HepG2 (cell line): ENCODE data around the gene FPR3. TPM values are rescaled to one million over a fixed set of nuclear protein-coding genes. Genes with fewer than 3 reads are reported as not detected.

ENCODE experiments used
- EED ChIP-seq: sonication (generic); formaldehyde crosslinking; IDR thresholded peaks from 2 replicates; pipeline ENCODE4 v1.5.0; 2020; ENCODE audit warnings: mild to moderate bottlenecking, missing genetic modification reagents
- EHMT2 ChIP-seq: fragments of 200-600 bp; sonication (generic); IDR thresholded peaks from 2 replicates; pipeline ENCODE4 v1.7.0; 2017; ENCODE audit warnings: antibody characterized with exemption, low read depth, low read length, borderline replicate concordance
- FIP1L1 ChIP-seq: fragments of 200-400 bp; formaldehyde crosslinking; IDR thresholded peaks from 2 replicates; pipeline ENCODE4 v1.6.1; 2018; ENCODE audit warnings: low read depth, mild to moderate bottlenecking, low read length, moderate library complexity, borderline replicate concordance; ENCODE audit not compliant: insufficient read depth
- FLYWCH1 ChIP-seq: sonication (generic); formaldehyde crosslinking; IDR thresholded peaks from 2 replicates; pipeline ENCODE4 v1.8.1; 2023; ENCODE audit warnings: mild to moderate bottlenecking, missing genetic modification reagents
- HNRNPL ChIP-seq: fragments of 200-400 bp; formaldehyde crosslinking; IDR thresholded peaks from 2 replicates; pipeline ENCODE4 v1.6.1; 2017; ENCODE audit warnings: mild to moderate bottlenecking, low read depth, low read length
- HNRNPUL1 ChIP-seq: fragments of 200-400 bp; formaldehyde crosslinking; IDR thresholded peaks from 2 replicates; pipeline ENCODE4 v1.6.1; 2017; ENCODE audit warnings: low read depth, mild to moderate bottlenecking, low read length, moderate library complexity
- MATR3 ChIP-seq: sonication (generic); formaldehyde crosslinking; IDR thresholded peaks from 2 replicates; pipeline ENCODE4 v1.4.0; 2020; ENCODE audit warnings: missing genetic modification reagents
- NPAS2 ChIP-seq: sonication (generic); formaldehyde crosslinking; IDR thresholded peaks from 2 replicates; pipeline ENCODE4 v1.8.0; 2022; ENCODE audit warnings: mild to moderate bottlenecking, missing genetic modification reagents, borderline replicate concordance
- TAF1 ChIP-seq: sonication (generic); formaldehyde crosslinking; IDR thresholded peaks from 2 replicates; pipeline ENCODE4 v1.4.0; 2020; ENCODE audit warnings: missing genetic modification reagents
- ZIK1 ChIP-seq: sonication (generic); formaldehyde crosslinking; IDR thresholded peaks from 2 replicates; pipeline ENCODE4 v1.5.0; 2020; ENCODE audit warnings: mild to moderate bottlenecking, low read depth, missing genetic modification reagents, borderline replicate concordance
- ZNF180 ChIP-seq: sonication (generic); formaldehyde crosslinking; IDR thresholded peaks from 2 replicates; pipeline ENCODE4 v1.4.0; 2020; ENCODE audit warnings: low read depth, missing genetic modification reagents, borderline replicate concordance
- ZNF451 ChIP-seq: sonication (generic); formaldehyde crosslinking; IDR thresholded peaks from 2 replicates; pipeline ENCODE4 v1.5.0; 2020; ENCODE audit warnings: mild to moderate bottlenecking, missing genetic modification reagents
- ZNF556 ChIP-seq: sonication (generic); formaldehyde crosslinking; IDR thresholded peaks from 2 replicates; pipeline ENCODE4 v1.4.0; 2020; ENCODE audit warnings: mild to moderate bottlenecking, missing genetic modification reagents, borderline replicate concordance
- ZSCAN9 ChIP-seq: IDR thresholded peaks from 2 replicates; pipeline ENCODE4 v1.6.1; 2016; ENCODE audit warnings: borderline replicate concordance
- polyA plus RNA-seq, 8 experiments: library from polyadenylated mRNA; depleted of rRNA in 3 of 8; stranded (reverse) in 7 of 8; unstranded in 1 of 8; fragments of >200 nt; fragmentation: Illumina TruSeq in 4 of 8; extraction: Trizol in 4 of 8; gene quantifications; 2 replicates each; pipeline versions ENCODE4 v1.2.1 to v1.2.3, GENCODE V29; 2011 to 2016; ENCODE audit warnings: low read depth in 4 of 8, missing spikeins in 1 of 8, mixed read lengths in 1 of 8; ENCODE audit not compliant: insufficient read depth in 1 of 8
- total RNA-seq, 5 experiments: library from RNA; depleted of rRNA; stranded (reverse); fragments of >200 nt; fragmentation: Illumina TruSeq; extraction: Trizol; gene quantifications; 2 replicates each; pipeline ENCODE4 v1.2.3, GENCODE V29; 2016; ENCODE audit warnings: low read depth in 1 of 5
- TF ChIP-seq, protein P1 (sequence below): sonication (generic); formaldehyde crosslinking; IDR thresholded peaks from 2 replicates; pipeline ENCODE4 v1.4.0; 2020; ENCODE audit warnings: missing genetic modification reagents
- TF ChIP-seq, protein P2 (sequence below): sonication (generic); formaldehyde crosslinking; IDR thresholded peaks from 2 replicates; pipeline ENCODE4 v1.4.0; 2020; ENCODE audit warnings: missing genetic modification reagents, borderline replicate concordance
- TF ChIP-seq, protein P3 (sequence below), 2 experiments: sonication (generic) in 1 of 2; formaldehyde crosslinking in 1 of 2; IDR thresholded peaks; 2 replicates each; pipeline versions ENCODE4 v1.4.0 to v1.6.1; 2018 to 2020; ENCODE audit warnings: missing genetic modification reagents in 2 of 2, borderline replicate concordance in 1 of 2, low read depth in 1 of 2, mild to moderate bottlenecking in 1 of 2, missing biosample characterization in 1 of 2
- TF ChIP-seq, protein P4 (sequence below): sonication (generic); formaldehyde crosslinking; IDR thresholded peaks from 2 replicates; pipeline ENCODE4 v1.9.0; 2021; ENCODE audit warnings: missing genetic modification reagents, borderline replicate concordance
- TF ChIP-seq, protein P5 (sequence below): sonication (generic); formaldehyde crosslinking; IDR thresholded peaks from 2 replicates; pipeline ENCODE4 v1.9.0; 2021; ENCODE audit warnings: missing genetic modification reagents, mild to moderate bottlenecking, borderline replicate concordance

The FPR3 gene
- total and polyA plus RNA-seq, 2 of the 13 experiments (the other 11 are each of a cell fraction or from before 2014, with no cell fraction given), result not detected

DNA sequence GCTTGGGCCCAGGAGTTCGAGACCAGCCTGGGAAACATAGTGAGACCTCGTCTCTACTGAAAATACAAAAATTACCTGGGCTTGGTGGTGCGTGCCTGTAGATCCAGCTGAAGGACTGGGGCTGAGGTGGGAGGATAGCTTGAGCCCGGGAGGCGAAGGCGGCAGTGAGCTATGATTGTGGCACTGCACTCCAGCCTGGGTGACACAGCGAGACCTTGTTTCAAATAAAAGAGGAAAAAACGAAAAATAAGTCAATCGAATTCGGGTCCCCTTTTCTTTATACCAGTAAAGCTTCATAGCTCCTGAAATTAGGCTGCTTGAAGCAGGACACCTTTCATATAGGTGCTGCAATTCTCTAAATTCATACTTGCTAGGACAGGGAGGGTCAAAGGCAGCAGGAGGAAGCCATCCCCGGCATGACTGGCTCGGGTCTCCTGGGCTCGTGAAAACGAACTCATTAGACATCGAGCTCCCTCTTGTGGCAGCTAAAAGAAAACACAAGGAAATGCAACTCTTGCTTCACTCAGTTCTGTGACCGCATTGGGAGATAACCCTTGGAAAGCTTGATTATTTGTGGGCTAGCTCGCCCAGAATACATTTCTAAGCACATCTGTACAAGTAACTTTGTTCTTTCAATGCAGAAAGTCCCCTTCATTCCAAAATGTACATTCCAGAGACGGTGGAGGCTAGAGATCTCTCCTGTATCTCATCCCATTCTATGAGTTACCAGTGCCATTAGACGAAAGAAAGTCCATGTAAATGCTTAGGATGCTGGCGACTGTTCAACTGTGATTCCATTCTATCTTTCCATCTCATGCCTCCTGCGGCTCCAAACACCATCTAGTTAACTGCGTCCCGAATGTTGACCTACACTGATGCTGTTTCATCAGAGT lies 17.1 kb upstream of the FPR3 start (continued):
- TF ChIP-seq, protein P1, sequence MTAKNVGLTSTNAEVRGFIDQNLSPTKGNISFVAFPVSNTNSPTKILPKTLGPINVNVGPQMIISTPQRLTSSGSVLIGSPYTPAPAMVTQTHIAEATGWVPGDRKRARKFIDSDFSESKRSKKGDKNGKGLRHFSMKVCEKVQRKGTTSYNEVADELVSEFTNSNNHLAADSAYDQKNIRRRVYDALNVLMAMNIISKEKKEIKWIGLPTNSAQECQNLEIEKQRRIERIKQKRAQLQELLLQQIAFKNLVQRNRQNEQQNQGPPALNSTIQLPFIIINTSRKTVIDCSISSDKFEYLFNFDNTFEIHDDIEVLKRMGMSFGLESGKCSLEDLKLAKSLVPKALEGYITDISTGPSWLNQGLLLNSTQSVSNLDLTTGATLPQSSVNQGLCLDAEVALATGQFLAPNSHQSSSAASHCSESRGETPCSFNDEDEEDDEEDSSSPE, result no peak
- no peak for TF ChIP-seq NPAS2 (CRISPR knock-in tag)
- no peak for TF ChIP-seq ZIK1 (CRISPR knock-in tag)
- TF ChIP-seq EHMT2, result no peak
- TF ChIP-seq HNRNPL, result no peak
- TF ChIP-seq HNRNPUL1, result no peak
- TF ChIP-seq, protein P2, sequence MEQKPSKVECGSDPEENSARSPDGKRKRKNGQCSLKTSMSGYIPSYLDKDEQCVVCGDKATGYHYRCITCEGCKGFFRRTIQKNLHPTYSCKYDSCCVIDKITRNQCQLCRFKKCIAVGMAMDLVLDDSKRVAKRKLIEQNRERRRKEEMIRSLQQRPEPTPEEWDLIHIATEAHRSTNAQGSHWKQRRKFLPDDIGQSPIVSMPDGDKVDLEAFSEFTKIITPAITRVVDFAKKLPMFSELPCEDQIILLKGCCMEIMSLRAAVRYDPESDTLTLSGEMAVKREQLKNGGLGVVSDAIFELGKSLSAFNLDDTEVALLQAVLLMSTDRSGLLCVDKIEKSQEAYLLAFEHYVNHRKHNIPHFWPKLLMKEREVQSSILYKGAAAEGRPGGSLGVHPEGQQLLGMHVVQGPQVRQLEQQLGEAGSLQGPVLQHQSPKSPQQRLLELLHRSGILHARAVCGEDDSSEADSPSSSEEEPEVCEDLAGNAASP (CRISPR knock-in tag), result no peak
- TF ChIP-seq, protein P3, sequence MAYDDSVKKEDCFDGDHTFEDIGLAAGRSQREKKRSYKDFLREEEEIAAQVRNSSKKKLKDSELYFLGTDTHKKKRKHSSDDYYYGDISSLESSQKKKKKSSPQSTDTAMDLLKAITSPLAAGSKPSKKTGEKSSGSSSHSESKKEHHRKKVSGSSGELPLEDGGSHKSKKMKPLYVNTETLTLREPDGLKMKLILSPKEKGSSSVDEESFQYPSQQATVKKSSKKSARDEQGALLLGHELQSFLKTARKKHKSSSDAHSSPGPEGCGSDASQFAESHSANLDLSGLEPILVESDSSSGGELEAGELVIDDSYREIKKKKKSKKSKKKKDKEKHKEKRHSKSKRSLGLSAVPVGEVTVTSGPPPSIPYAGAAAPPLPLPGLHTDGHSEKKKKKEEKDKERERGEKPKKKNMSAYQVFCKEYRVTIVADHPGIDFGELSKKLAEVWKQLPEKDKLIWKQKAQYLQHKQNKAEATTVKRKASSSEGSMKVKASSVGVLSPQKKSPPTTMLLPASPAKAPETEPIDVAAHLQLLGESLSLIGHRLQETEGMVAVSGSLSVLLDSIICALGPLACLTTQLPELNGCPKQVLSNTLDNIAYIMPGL (CRISPR knock-in tag; IDR thresholded peaks at IDR 0.05; ENCODE audit: borderline replicate concordance in 1 of 2, low read depth in 1 of 2), result 0 out of 4 replicates have a peak, but pooled peaks of 1 of the 2 experiments have one; percentile 19
- TF ChIP-seq MATR3 (CRISPR knock-in tag), result no peak
- no peak for TF ChIP-seq ZNF180 (CRISPR knock-in tag)
- TF ChIP-seq, protein P4, sequence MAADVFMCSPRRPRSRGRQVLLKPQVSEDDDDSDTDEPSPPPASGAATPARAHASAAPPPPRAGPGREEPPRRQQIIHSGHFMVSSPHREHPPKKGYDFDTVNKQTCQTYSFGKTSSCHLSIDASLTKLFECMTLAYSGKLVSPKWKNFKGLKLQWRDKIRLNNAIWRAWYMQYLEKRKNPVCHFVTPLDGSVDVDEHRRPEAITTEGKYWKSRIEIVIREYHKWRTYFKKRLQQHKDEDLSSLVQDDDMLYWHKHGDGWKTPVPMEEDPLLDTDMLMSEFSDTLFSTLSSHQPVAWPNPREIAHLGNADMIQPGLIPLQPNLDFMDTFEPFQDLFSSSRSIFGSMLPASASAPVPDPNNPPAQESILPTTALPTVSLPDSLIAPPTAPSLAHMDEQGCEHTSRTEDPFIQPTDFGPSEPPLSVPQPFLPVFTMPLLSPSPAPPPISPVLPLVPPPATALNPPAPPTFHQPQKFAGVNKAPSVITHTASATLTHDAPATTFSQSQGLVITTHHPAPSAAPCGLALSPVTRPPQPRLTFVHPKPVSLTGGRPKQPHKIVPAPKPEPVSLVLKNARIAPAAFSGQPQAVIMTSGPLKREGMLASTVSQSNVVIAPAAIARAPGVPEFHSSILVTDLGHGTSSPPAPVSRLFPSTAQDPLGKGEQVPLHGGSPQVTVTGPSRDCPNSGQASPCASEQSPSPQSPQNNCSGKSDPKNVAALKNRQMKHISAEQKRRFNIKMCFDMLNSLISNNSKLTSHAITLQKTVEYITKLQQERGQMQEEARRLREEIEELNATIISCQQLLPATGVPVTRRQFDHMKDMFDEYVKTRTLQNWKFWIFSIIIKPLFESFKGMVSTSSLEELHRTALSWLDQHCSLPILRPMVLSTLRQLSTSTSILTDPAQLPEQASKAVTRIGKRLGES (CRISPR knock-in tag), result no peak
- no peak for TF ChIP-seq FIP1L1
- TF ChIP-seq ZNF556 (CRISPR knock-in tag), result no peak
- no peak for TF ChIP-seq ZNF451 (CRISPR knock-in tag)
- no peak for TF ChIP-seq TAF1
- TF ChIP-seq, protein P5, sequence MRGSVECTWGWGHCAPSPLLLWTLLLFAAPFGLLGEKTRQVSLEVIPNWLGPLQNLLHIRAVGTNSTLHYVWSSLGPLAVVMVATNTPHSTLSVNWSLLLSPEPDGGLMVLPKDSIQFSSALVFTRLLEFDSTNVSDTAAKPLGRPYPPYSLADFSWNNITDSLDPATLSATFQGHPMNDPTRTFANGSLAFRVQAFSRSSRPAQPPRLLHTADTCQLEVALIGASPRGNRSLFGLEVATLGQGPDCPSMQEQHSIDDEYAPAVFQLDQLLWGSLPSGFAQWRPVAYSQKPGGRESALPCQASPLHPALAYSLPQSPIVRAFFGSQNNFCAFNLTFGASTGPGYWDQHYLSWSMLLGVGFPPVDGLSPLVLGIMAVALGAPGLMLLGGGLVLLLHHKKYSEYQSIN (CRISPR knock-in tag), result no peak
- TF ChIP-seq ZSCAN9 (CRISPR knock-in tag), result no peak
- TF ChIP-seq FLYWCH1, result no peak
- no peak for TF ChIP-seq EED (CRISPR knock-in tag)
